ENCODE results near the gene TM9SF2.

DNA sequence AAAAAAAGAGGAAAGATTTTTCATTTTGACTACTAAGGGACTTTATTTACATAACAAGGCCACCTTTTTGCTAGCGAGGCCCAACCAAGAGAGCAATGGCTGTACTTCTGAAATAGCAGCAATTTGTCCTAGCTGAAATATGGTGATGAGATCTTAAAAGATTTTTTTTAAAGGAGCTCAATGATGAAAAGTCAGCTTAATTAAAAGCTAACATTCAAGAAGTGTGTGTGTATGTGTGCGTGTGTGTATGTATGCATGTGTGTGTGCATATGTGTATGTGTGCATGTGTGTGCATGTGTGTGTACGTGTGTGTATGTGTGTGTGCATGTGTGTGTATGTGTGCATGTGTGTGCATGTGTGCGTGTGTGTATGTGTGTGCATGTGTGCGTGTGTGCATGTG is 24.6 kb upstream of the TM9SF2 start:
- TF ChIP-seq, protein P1, sequence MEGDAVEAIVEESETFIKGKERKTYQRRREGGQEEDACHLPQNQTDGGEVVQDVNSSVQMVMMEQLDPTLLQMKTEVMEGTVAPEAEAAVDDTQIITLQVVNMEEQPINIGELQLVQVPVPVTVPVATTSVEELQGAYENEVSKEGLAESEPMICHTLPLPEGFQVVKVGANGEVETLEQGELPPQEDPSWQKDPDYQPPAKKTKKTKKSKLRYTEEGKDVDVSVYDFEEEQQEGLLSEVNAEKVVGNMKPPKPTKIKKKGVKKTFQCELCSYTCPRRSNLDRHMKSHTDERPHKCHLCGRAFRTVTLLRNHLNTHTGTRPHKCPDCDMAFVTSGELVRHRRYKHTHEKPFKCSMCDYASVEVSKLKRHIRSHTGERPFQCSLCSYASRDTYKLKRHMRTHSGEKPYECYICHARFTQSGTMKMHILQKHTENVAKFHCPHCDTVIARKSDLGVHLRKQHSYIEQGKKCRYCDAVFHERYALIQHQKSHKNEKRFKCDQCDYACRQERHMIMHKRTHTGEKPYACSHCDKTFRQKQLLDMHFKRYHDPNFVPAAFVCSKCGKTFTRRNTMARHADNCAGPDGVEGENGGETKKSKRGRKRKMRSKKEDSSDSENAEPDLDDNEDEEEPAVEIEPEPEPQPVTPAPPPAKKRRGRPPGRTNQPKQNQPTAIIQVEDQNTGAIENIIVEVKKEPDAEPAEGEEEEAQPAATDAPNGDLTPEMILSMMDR (IDR thresholded peaks at IDR 0.05; ENCODE audit: low read length), result no peak
- TF ChIP-seq EZH2 (IDR thresholded peaks at IDR 0.05; ENCODE audit: borderline replicate concordance, low read length), result no peak

Data from OCI-LY1 (cell line).